ENCODE measurements around the gene ALB.

The ALB gene

DNA sequence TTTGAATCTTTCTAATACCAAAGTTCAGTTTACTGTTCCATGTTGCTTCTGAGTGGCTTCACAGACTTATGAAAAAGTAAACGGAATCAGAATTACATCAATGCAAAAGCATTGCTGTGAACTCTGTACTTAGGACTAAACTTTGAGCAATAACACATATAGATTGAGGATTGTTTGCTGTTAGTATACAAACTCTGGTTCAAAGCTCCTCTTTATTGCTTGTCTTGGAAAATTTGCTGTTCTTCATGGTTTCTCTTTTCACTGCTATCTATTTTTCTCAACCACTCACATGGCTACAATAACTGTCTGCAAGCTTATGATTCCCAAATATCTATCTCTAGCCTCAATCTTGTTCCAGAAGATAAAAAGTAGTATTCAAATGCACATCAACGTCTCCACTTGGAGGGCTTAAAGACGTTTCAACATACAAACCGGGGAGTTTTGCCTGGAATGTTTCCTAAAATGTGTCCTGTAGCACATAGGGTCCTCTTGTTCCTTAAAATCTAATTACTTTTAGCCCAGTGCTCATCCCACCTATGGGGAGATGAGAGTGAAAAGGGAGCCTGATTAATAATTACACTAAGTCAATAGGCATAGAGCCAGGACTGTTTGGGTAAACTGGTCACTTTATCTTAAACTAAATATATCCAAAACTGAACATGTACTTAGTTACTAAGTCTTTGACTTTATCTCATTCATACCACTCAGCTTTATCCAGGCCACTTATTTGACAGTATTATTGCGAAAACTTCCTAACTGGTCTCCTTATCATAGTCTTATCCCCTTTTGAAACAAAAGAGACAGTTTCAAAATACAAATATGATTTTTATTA is 28.3 kb downstream of the ALB start:
- DNase-seq, result peak; percentile 59

DNA sequence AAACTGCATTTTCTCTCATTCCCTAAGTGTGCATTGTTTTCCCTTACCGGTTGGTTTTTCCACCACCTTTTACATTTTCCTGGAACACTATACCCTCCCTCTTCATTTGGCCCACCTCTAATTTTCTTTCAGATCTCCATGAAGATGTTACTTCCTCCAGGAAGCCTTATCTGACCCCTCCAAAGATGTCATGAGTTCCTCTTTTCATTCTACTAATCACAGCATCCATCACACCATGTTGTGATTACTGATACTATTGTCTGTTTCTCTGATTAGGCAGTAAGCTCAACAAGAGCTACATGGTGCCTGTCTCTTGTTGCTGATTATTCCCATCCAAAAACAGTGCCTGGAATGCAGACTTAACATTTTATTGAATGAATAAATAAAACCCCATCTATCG is 29.1 kb downstream of the ALB start:
- DNase-seq, result peak; percentile 77

DNA sequence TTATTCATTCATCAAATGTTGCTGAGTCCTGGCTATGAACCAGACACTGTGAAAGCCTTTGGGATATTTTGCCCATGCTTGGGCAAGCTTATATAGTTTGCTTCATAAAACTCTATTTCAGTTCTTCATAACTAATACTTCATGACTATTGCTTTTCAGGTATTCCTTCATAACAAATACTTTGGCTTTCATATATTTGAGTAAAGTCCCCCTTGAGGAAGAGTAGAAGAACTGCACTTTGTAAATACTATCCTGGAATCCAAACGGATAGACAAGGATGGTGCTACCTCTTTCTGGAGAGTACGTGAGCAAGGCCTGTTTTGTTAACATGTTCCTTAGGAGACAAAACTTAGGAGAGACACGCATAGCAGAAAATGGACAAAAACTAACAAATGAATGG is 30.2 kb downstream of the ALB start:
- peak; percentile 65 for DNase-seq

DNA sequence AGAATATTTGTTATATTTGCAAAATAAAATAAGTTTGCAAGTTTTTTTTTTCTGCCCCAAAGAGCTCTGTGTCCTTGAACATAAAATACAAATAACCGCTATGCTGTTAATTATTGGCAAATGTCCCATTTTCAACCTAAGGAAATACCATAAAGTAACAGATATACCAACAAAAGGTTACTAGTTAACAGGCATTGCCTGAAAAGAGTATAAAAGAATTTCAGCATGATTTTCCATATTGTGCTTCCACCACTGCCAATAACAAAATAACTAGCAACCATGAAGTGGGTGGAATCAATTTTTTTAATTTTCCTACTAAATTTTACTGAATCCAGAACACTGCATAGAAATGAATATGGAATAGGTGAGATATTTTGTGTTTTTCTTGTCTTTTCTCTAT is 31.9 kb downstream of the ALB start, which contains the start of gene AFP:
TSS of gene AFP (plus strand) at position 238 of the 400 bp plus-strand sequence. CDS start at position 280, 42 bp downstream.
- DNase-seq, result no peak

DNA sequence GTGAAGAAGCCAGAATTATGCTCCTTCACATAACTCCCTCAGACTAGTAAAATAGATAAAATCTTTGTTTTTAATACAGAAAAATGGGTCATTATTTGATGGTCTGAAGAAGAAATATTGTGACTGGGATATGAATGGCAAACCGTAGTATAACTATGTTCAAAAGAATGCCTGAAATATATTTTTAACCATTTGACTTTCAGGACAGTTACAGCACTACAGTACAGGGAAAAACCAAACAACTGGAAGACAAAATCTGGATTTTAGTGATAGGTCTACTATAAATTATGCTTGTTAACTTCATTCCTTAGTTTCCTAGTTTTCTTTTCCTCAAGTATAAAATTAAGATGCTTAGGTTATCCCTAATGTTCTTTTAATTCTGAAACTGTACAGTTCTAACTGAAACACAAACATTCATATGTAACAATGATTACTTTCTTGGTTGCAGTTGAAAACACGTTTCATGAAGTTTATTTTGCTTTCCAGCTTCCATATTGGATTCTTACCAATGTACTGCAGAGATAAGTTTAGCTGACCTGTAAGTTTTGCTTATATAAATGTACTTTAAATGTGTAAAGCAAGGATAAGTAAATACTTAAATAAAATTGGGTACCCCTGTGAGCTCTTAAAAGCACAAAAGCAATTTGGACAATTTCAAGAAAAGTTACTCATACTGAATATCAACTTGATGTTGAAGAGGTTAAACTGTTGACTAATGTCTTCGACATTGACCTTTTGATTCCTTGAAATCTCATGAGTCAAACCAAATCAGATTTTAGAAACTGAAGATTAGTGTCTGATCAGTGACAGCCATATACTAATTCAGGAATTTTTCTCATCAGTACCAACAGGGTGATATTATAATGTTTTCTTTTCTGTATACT is 32.8 kb downstream of the ALB start:
- no peak for DNase-seq

DNA sequence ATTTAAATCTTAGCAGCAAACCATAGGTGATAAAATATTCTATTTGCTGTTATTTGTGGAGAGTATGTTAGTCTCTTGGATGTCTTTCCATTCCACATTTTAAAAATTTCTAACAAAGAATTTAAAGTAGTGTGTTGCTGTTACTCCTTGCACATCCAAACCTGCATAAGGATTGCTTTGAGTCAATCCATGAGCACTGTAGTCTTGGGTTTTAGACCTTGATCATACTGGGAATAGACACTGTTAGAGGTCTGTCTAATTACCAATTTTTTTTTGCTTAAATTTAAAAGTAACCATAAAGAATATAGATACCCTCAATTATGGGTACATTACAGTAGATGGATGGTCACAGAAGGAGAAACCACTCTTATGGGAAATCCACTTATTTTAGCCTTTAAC is 33.5 kb downstream of the ALB start:
- DNase-seq, result no peak

DNA sequence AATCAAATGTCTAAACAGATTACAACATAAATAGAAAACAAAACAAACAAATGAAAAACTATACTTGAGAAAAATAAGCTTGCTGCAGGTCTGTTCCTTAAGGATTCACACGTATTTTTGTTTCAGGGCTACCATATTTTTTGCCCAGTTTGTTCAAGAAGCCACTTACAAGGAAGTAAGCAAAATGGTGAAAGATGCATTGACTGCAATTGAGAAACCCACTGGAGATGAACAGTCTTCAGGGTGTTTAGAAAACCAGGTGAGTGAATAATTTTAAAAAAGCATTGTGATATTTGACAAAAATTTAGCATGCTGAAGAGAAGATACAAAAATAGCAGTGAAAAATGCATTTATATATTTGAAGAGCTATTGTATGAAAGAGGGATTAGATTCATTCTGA is 34.0 kb downstream of the ALB start:
- DNase-seq, result no peak

DNA sequence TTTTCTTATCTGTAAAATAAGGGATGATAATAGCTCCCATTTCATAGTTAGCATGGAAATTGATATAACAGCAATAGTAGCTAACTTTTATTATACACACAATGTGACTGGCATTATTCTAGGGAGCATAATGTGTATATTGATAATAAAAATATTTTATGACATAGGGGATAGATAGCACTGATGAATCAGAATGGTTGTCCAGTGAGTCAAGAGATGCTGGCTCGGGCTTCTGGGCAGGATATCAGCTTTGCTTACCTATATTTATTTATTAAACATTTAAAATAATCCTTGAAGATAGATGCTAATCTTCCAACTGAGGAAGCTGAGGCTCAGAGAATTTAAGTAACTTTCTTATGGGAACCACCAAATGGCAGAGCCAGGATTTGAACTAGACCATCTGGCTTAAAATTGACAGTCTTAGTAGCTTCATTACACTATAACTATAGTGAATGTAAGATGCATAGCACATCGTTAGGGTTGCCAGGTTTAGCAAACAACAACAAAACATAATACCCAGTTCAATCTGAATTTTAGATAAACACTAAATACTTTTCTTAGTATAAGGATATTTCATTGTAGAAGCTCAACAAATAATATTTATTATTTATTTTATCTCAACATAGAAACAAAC is 34.6 kb downstream of the ALB start:
- no peak for DNase-seq

DNA sequence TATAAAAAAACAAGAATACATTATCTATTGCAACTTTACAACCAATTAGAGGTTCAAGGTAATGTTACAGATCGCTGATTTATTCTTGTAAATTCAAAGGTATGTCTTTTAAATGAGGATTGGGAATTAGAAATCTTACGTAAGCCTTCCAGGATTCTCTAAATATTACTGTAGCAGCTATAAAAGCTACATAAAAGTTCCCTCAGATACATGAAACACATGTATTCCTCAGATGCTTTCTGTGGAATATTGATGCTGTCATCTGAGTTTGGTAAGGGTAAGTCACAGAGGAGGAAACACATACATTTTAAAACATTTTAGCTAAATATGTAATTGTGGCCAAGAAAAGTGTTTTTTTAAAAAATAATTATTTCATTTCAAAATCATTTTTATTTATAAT is 35.4 kb downstream of the ALB start:
- DNase-seq, result no peak

DNA sequence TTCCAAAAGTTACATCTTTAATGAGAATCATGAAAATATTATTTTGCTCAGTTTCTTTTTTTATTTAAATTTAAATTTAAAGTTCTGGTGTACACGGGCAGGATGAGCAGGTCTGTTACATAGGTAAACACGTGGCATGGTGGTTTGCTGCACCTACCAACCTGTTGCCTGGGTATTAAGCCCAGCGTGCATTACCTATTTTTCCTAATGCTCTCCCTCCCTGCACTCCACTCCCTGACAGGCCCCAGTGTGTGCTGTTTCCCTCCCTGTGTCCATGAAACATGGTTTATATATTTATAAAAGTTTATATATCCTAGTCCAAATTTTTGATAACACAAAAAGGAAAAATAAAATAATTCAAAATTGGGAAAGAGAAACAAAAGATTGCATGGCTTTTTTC is 35.9 kb downstream of the ALB start:
- no peak for DNase-seq

DNA sequence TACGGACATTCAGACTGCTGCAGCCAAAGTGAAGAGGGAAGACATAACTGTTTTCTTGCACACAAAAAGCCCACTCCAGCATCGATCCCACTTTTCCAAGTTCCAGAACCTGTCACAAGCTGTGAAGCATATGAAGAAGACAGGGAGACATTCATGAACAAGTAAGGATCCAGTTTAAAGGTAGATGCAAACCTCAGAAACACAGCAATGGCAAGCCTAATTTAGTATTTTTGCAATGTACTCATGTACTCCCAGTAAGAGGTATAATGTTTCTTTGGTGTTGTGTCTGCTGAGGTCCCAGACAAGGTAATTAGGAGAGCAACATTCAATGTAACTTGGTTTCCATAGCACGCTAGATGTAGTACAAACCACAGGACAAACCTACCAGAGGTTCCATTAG is 36.6 kb downstream of the ALB start:
- no peak for DNase-seq

DNA sequence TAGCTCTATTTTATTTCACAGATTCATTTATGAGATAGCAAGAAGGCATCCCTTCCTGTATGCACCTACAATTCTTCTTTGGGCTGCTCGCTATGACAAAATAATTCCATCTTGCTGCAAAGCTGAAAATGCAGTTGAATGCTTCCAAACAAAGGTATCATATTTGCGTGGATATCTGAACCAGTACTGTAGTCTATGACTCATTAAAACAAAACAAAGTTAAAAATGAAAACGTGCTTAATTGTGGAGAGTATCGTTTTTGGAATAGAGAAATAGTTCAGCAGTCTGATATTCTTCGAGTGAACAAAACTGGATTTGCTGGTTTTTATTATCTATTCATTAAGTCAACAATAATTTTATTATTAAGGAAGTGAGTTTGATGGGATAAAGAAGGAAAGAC is 38.2 kb downstream of the ALB start:
- DNase-seq, result no peak

DNA sequence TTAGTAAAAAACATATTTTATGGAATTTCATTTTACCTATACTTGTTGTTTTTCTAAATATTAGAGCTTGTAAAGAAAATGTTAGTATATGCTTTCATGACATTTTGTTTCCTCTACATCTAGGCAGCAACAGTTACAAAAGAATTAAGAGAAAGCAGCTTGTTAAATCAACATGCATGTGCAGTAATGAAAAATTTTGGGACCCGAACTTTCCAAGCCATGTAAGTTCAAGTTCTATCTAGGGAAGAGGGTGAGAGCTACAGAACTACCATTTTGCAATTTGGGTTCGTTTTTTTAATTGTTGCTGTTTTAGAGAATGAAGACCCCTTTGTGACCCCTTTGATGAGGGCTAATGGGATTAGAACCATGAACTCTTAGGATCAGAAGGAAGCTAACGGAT is 39.1 kb downstream of the ALB start:
- no peak for DNase-seq

DNA sequence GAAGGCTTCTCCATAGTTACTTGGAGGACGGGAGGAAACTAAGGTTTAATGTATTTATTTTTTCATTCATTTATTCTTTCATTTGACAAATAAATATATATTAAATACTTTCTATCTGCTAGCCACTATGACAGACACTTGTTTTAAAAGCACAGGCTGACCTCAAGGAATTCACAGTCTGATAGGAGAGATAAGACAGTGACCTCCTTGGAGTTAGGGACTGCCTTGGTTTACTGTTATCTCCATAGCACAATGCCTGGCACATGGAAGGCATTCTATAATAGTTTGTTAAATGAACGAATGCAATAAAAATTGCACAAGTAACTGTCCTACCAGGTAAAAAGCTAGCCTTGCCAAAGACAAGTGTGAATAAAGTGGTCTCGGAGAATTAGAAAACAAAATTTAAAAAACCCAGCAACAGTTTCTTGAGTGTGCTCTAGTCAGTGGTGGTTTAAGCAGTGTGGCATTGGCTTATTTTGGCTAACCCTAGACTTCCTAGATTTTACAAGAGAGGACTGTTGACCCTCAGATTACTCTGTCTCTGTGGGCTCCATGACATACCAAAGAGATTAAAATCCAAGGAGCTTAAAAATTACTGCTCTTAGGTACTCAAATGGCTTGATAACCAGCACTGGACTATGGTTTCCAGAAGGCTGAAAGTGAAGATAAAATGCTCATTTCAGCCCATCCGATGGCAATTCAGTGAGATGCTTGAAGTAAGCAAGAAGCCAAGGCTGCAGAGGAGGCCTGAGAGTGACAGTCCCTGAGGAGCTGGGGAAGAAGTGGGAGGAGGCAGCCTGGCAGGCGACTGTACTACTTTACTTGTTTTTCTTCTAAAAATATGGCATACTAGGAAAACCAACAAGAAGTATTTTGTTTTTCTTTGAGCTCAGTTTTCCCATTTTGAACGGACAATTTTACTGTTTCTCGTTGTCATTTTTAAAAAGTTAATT is 41.6 kb downstream of the ALB start:
- peak; percentile 44 for DNase-seq

DNA sequence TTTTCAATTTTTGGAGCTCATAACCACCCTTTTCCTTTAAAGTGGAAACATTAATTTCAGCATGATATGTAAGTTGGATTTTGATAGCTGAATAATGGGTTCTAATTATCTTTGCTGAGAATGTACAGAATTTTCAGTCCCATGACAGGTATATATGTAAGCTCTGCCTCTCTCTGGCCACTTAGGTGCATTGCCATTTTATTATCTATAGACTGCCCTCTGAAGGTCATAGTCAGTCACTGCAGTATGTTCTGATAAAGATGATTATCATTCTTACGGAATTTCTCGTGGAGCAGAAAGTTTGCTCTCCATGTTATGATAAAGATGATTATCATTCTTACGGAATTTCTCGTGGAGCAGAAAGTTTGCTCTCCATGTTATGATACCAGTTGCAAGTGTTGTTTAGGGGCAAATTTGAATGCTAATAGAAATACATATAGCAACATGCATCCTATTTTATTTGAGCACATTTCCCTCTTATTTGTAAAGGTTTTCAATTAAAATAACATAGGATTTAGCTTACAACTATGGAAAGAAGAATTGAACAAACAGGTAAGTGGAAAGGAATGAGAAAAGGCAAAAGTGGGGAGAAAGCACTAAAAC is 42.4 kb downstream of the ALB start:
- peak; percentile 86 for DNase-seq

DNA sequence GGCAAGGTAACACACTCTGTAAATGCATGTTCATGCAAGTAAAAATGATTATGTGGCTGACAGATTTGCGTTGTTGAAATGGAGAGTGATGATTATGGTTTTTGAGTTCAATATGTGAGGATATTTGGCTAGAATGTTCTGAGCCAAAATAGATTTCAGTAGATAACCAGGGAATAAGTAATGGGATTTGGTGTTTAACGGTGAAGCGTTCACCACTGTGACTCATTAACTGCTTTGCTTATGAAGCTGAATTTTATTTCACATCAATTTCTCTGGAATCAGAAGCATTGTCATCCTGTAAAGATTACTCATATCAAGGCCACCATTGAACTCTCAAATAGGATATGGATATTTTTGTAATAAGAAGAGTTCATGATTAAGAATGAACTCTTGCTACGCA is 43.6 kb downstream of the ALB start:
- DNase-seq, result no peak

DNA sequence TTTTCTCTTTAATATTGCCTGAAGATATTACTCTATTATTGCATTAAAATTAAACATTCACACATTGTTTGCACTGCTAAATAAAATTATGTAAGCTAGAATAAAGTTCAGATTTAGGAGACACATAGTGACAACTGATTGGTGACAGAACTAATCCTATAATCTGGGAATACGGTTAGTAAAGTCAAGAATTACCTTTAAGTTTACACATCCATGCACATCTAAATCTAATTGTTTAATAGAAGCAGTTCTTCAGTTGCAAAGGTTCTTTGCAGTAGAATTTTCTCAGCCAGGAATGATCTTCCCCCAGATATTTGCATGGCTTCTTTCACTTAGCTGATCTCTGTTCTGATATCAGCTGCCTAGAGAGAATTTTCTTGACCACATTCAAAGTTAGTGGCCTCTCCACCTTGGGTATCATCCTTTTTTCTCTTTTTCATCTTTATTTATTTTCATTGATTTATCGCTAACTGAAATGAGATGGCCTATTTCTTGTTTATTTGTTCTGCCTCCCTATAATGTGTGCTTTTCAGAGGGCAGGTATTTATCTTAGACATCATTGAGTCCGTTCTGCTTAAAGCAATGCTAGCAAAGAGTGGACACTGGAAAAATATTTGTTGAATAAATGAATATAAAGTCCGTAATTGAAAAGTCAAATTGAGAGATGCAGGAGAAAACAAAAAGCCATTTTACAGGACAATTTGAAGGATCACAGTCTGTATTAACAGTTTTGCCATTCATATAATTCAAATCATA is 44.5 kb downstream of the ALB start:
- DNase-seq, result no peak

DNA sequence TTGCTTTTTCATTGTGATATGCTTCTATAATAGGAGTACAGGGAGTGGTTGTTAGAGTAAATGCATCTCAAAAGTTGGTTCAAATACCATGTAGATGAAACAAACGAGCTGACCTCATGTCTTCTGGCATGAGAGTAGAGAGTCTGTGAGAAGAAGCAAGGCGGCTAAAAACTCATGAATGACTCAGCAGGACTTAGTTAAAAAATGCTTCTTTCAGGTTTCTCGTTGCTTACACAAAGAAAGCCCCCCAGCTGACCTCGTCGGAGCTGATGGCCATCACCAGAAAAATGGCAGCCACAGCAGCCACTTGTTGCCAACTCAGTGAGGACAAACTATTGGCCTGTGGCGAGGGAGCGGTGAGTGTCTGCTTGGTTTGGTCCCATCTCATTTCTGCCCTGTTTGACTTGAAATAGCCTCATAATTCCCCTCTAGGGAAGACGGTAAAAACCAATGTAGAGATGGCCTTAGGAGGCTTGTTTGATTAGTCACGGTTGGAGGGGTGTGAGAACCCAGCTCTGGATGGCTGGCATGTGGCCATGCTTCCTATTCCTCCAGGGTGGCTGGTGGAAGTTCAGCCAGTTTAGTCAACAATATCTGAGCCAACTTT is 46.4 kb downstream of the ALB start:
- DNase-seq, result no peak

DNA sequence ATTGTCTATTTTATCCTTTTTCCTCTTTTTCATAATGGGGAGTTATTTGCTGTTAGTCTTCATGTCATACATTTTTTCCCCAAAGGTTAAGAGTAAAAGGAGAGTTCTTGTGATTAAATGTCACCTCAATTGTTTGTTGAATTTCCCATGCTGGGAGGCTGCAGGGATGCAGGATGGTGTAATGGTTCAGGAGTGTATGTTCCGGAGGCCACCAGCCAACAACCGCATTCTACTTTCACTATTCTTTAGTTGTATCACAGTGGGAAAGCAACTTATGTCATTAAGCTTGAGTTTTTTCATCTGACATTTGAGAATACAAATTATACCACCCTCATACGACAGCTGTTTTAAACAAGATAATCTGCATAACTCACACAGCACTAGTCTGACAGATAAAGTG is 47.3 kb downstream of the ALB start:
- DNase-seq, result no peak

DNA sequence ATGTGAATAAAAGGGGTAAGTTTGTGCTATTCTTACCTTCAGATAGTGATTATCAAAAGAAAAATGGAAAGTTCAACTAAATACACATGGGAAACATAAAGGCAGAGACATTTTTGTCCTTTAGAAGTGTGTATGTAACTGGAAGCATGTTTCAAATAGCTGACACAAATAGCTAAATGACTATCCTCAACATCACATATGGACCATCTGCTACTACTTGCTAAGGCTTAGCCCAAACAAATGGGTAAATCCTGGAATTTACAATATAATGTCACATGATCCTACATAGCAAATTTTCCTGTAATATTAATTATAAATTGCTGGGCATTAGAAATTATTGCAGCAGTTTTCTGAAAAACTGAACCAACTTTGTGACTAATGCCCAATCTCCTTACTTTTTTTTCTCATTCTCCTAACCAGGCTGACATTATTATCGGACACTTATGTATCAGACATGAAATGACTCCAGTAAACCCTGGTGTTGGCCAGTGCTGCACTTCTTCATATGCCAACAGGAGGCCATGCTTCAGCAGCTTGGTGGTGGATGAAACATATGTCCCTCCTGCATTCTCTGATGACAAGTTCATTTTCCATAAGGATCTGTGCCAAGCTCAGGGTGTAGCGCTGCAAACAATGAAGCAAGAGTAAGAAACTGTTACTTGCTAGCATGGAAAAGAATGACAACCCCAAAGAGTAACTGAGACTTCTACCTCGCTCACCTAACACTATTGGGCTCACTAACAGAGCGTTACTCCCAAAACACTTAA is 48.1 kb downstream of the ALB start:
- no peak for DNase-seq
